H1 (cell line): Measurements from ENCODE around the gene IQCE. TPM values are rescaled to one million over a fixed set of nuclear protein-coding genes. Genes with fewer than 3 reads are reported as not detected.

ENCODE experiments used
- CTCF ChIA-PET: fragments of 300-600 bp; sonication (Branson Sonifier 250); formaldehyde crosslinking; loops from one replicate; lab custom pipeline; 2021; ENCODE audit not compliant: partially characterized antibody; lab: Charles Lee
- POLR2A ChIA-PET: fragments of 300-600 bp; sonication (Branson Sonifier 250); formaldehyde crosslinking; loops from one replicate; lab custom pipeline; 2021; ENCODE audit warnings: inconsistent platforms; ENCODE audit not compliant: partially characterized antibody; lab: Charles Lee
- DNase-seq, 2 experiments: peaks; one replicate each; pipeline versions ENCODE4 v3.0.0 to v3.0.0-alpha.2; 2010 to 2022; ENCODE audit warnings: low spot score in 2 of 2, low read depth in 1 of 2, mixed read lengths in 1 of 2
- FAIRE-seq: peaks from 2 replicates; lab custom pipeline; 2011; peaks lifted over from hg19 to GRCh38; lab: Jason Lieb, UNC
- H2AFZ ChIP-seq: 2 replicates; pipeline ENCODE4 v1.8.1; 2012; ENCODE audit warnings: low read length, inconsistent platforms
- H2AK5ac ChIP-seq: 2 replicates; pipeline ENCODE4 v1.6.1; 2013; ENCODE audit warnings: low read depth, low read length
- H2BK120ac ChIP-seq: replicated peaks from 2 replicates; pipeline ENCODE3; 2013; ENCODE audit warnings: low read depth, low read length, inconsistent platforms
- H2BK12ac ChIP-seq: 2 replicates; pipeline ENCODE4 v1.6.1; 2013; ENCODE audit warnings: low read depth, low read length
- H2BK15ac ChIP-seq: 2 replicates; pipeline ENCODE4 v1.6.1; 2013; ENCODE audit warnings: low read length
- H2BK20ac ChIP-seq: 2 replicates; pipeline ENCODE4 v1.6.1; 2013; ENCODE audit warnings: low read length
- H2BK5ac ChIP-seq: 2 replicates; pipeline ENCODE4 v1.6.1; 2013; ENCODE audit warnings: low read depth, low read length
- H3K14ac ChIP-seq: 2 replicates; pipeline ENCODE4 v1.6.1; 2013; ENCODE audit warnings: inconsistent platforms; ENCODE audit not compliant: insufficient read length
- H3K18ac ChIP-seq: 2 replicates; pipeline ENCODE4 v1.6.1; 2013; ENCODE audit warnings: low read length; ENCODE audit errors: extremely low read depth
- H3K23ac ChIP-seq: 2 replicates; pipeline ENCODE4 v1.6.1; 2013; ENCODE audit warnings: inconsistent platforms; ENCODE audit not compliant: insufficient read length
- H3K23me2 ChIP-seq: 2 replicates; pipeline ENCODE4 v1.6.1; 2013; ENCODE audit warnings: low read depth, low read length
- H3K27ac ChIP-seq: 2 replicates; pipeline ENCODE4 v1.6.1; 2011; ENCODE audit warnings: low read depth, low read length, inconsistent platforms
- H3K27me3 ChIP-seq, 4 experiments: replicated peaks in 1 of 4; 1 replicate in 1 of 4; 2 replicates in 3 of 4; pipeline versions ENCODE4 v1.6.1 to v1.8.1; 2011 to 2013; ENCODE audit warnings: low read length in 3 of 4, mild to moderate bottlenecking in 3 of 4, inconsistent platforms in 2 of 4, mixed read lengths in 2 of 4, moderate library complexity in 1 of 4; ENCODE audit not compliant: control insufficient read depth in 3 of 4, insufficient read depth in 3 of 4; ENCODE audit errors: extremely low read depth in 1 of 4
- H3K36me3 ChIP-seq, 4 experiments: 2 replicates each; pipeline versions ENCODE4 v1.6.1 to v1.8.1; 2011 to 2013; ENCODE audit warnings: mild to moderate bottlenecking in 4 of 4, low read length in 3 of 4, moderate library complexity in 2 of 4, control low read depth in 1 of 4, inconsistent platforms in 1 of 4; ENCODE audit not compliant: insufficient read depth in 4 of 4, control insufficient read depth in 2 of 4
- H3K4ac ChIP-seq: replicated peaks from 2 replicates; pipeline ENCODE3; 2013; ENCODE audit warnings: low read length, low read depth, mixed read lengths, inconsistent platforms; ENCODE audit not compliant: insufficient read length
- H3K4me1 ChIP-seq, 4 experiments: replicated peaks in 1 of 4; 1 replicate in 1 of 4; 2 replicates in 3 of 4; pipeline versions ENCODE4 v1.6.1 to v1.8.1; 2011 to 2013; ENCODE audit warnings: low read length in 3 of 4, inconsistent platforms in 2 of 4, mixed read lengths in 1 of 4; ENCODE audit not compliant: insufficient read depth in 4 of 4, control insufficient read depth in 3 of 4
- H3K4me2 ChIP-seq, 2 experiments: 2 replicates each; pipeline versions ENCODE4 v1.6.1 to v1.8.1; 2011 to 2013; ENCODE audit warnings: low read depth in 2 of 2, low read length in 2 of 2, control low read depth in 1 of 2, inconsistent platforms in 1 of 2, mild to moderate bottlenecking in 1 of 2; ENCODE audit not compliant: insufficient read depth in 1 of 2
- H3K4me3 ChIP-seq, 4 experiments: fragments of 200-600, 300-600 bp in 1 of 4; sonication (generic), shearing (Covaris generic), sonication (Bioruptor Twin) in 1 of 4; 2 replicates each; pipeline versions ENCODE4 v1.5.1 to v1.8.1; 2011 to 2016; ENCODE audit warnings: low read length in 4 of 4, low read depth in 3 of 4, control low read depth in 2 of 4, inconsistent platforms in 2 of 4, mild to moderate bottlenecking in 2 of 4, mixed read lengths in 1 of 4, moderate library complexity in 1 of 4; ENCODE audit not compliant: insufficient read depth in 2 of 4; ENCODE audit errors: extremely low read depth in 1 of 4
- H3K56ac ChIP-seq: replicated peaks from 2 replicates; pipeline ENCODE3; 2013; ENCODE audit warnings: low read depth, mild to moderate bottlenecking, mixed read lengths, low read length, inconsistent platforms; ENCODE audit not compliant: insufficient read length
- H3K79me1 ChIP-seq: 2 replicates; pipeline ENCODE4 v1.6.1; 2013; ENCODE audit warnings: low read depth, low read length, control low read depth
- H3K79me2 ChIP-seq, 2 experiments: 2 replicates each; pipeline versions ENCODE4 v1.6.1 to v1.8.1; 2012 to 2013; ENCODE audit warnings: low read length in 2 of 2, mild to moderate bottlenecking in 2 of 2, inconsistent platforms in 1 of 2; ENCODE audit not compliant: insufficient read depth in 2 of 2, control insufficient read depth in 1 of 2
- H3K9ac ChIP-seq, 4 experiments: replicated peaks in 1 of 4; 1 replicate in 1 of 4; 2 replicates in 3 of 4; pipeline versions ENCODE4 v1.6.1 to v1.8.1; 2011 to 2013; ENCODE audit warnings: low read depth in 3 of 4, low read length in 3 of 4, control low read depth in 2 of 4, mild to moderate bottlenecking in 2 of 4, moderate library complexity in 2 of 4, inconsistent platforms in 1 of 4; ENCODE audit errors: extremely low read depth in 1 of 4
- H3K9me3 ChIP-seq, 2 experiments: 2 replicates each; pipeline versions ENCODE4 v1.6.1 to v1.8.1; 2012 to 2013; ENCODE audit warnings: mild to moderate bottlenecking in 2 of 2, moderate library complexity in 2 of 2, control low read depth in 1 of 2, inconsistent platforms in 1 of 2, low read depth in 1 of 2, low read length in 1 of 2, mixed read lengths in 1 of 2; ENCODE audit not compliant: insufficient read depth in 2 of 2
- H4K20me1 ChIP-seq, 2 experiments: replicated peaks in 1 of 2; 2 replicates each; pipeline versions ENCODE3 to v1.8.1; 2011 to 2013; ENCODE audit warnings: inconsistent platforms in 2 of 2, low read length in 2 of 2, mild to moderate bottlenecking in 1 of 2; ENCODE audit not compliant: insufficient read depth in 2 of 2, control insufficient read depth in 1 of 2
- H4K5ac ChIP-seq: 2 replicates; pipeline ENCODE4 v1.6.1; 2013; ENCODE audit warnings: low read length, low read depth, mixed read lengths, inconsistent platforms; ENCODE audit not compliant: insufficient read length
- H4K8ac ChIP-seq: 2 replicates; pipeline ENCODE4 v1.8.0; 2013; ENCODE audit warnings: mild to moderate bottlenecking, moderate library complexity, low read length, inconsistent platforms; ENCODE audit not compliant: insufficient read depth; ENCODE audit errors: extremely low read depth
- H4K91ac ChIP-seq: replicated peaks from 2 replicates; pipeline ENCODE3; 2013; ENCODE audit warnings: low read length, mixed read lengths, inconsistent platforms; ENCODE audit not compliant: insufficient read length
- BACH1 ChIP-seq: IDR thresholded peaks from 2 replicates; pipeline ENCODE4 v1.6.1; 2012; ENCODE audit warnings: low read length, improper control_type of control experiment
- WGBS, 2 experiments: shearing (Covaris generic) in 1 of 2; methylation state at CpG; one replicate each; pipeline versions ENCODE4 v1.1.6 to v1.1.7; 2013 to 2015; ENCODE audit warnings: low lambda C conversion rate in 2 of 2, mixed read lengths in 2 of 2, inconsistent platforms in 1 of 2, low coverage in 1 of 2, missing lambda C conversion rate in 1 of 2; ENCODE audit not compliant: insufficient replicate concordance in 2 of 2, insufficient coverage in 1 of 2, insufficient read length in 1 of 2; ENCODE audit errors: extremely low coverage in 1 of 2, missing lambda C conversion rate in 1 of 2; 5-methylcytosine and 5-hydroxymethylcytosine counted together
- polyA plus RNA-seq, 7 experiments: library from polyadenylated mRNA; depleted of rRNA in 3 of 7; stranded (reverse) in 5 of 7; unstranded in 2 of 7; fragments of >200 nt in 5 of 7; fragments of 200-250 nt in 2 of 7; gene quantifications; 1 replicate in 5 of 7; 2 replicates in 1 of 7; 4 replicates in 1 of 7; pipeline versions ENCODE4 v1.2.1 to v1.2.3, GENCODE V29; 2011 to 2013; ENCODE audit warnings: missing spikeins in 2 of 7, mixed read lengths in 2 of 7
- total RNA-seq: library from RNA; stranded (reverse); fragmentation: NEBNext Ultra II Directional; extraction: Animal tissue kit (Norgen Biotek cat#: 25700); gene quantifications from 2 replicates; pipeline ENCODE4 v1.2.1, GENCODE V29; 2021

IQCE gene
- total and polyA plus RNA-seq, 2 of the 8 experiments (the other 6 are each of a cell fraction or from before 2014, with no cell fraction given): 2.2 to 4.9 TPM

DNA sequence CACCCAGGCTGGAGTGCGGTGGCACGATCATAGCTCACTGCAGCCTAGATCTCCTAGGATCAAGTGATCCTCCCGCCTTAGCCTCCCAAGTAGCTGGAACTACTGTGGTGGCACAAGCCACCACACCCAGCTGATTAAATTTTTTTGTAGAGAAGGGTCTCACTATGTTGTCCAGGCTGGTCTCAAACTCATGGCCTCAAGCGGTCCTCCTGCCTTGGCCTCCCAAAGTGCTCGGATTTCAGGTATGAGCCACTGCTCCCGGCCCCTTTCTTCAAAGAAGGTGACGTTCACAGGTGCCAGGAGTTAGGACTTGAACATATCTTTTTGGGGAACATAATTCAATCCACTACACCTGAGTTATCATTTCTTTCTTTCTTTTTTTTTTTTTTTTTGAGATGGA lies 70.1 kb downstream of the IQCE start:
- Histone ChIP-seq H3K4me3 (no peak overlapping the region), H3K27ac (no peak overlapping the region), H3K79me1 (peaks cover under 1% of the 10 kb centered on the region; the same call in 1 of the 2 replicates), H3K18ac (no peak overlapping the region), H4K20me1 (peaks cover 7 to 8% of the 10 kb centered on the region in 2 experiments), H3K9me3 (no peaks in the 10 kb centered on the region), H2AK5ac (no peak overlapping the region), H2AFZ (no peak overlapping the region), H3K4me2 (no peak overlapping the region), H2BK5ac (no peak overlapping the region), H3K9ac (no peak overlapping the region), H3K14ac (no peak overlapping the region), H3K4ac (no peak overlapping the region), H3K79me2 (peaks cover 8 to 20% of the 10 kb centered on the region in 2 experiments; a peak in 3 of 4 replicates), H4K91ac (no peak overlapping the region), H3K27me3 (no peaks in the 10 kb centered on the region), H3K23me2 (peaks cover 16% of the 10 kb centered on the region), H3K56ac (no peak overlapping the region), H3K23ac (no peak overlapping the region), H2BK120ac (no peak overlapping the region), H2BK12ac (no peak overlapping the region), H4K8ac (no peak overlapping the region), H2BK15ac (no peak overlapping the region), H3K4me1 (peaks cover 0 to 18% (median 9%) of the 10 kb centered on the region in 4 experiments; a peak in 6 of 7 replicates), H3K36me3 (no peaks in the 10 kb centered on the region), H4K5ac (no peak overlapping the region), H2BK20ac (no peak overlapping the region)
- TF ChIP-seq BACH1: no peak
- 90% methylated on average over 7 of the region's 7 CpGs; no CpG with 5 or more reads in 1 of the 2 experiments for WGBS, 2 experiments
- FAIRE-seq (no peak), DNase-seq (no peak)
- POLR2A ChIA-PET: interaction anchor here (1.3 to 7.0 kb wide), 3 partner anchors 9 to 60 kb away, joined by 3 to 52 read pairs (median 48); no protein-coding TSS in a partner anchor
- CTCF ChIA-PET: interaction anchor here (0.8 to 5.0 kb wide), 10 partner anchors 8 to 160 kb away, joined by 3 to 21 read pairs (median 4); no protein-coding TSS in a partner anchor
